ENCODE data around the gene STRA6. TPM values are rescaled to one million over a fixed set of nuclear protein-coding genes. Genes with fewer than 3 reads are reported as not detected.

Gene STRA6
- not detected for total RNA-seq

GRCh38 chr15:74202452-74203401, at the start of gene STRA6:
Gene STRA6, minus strand, starts transcription at chr15:74202787. Its CDS starts 520 bp downstream, at chr15:74202267.
- TF ChIP-seq, protein P1, sequence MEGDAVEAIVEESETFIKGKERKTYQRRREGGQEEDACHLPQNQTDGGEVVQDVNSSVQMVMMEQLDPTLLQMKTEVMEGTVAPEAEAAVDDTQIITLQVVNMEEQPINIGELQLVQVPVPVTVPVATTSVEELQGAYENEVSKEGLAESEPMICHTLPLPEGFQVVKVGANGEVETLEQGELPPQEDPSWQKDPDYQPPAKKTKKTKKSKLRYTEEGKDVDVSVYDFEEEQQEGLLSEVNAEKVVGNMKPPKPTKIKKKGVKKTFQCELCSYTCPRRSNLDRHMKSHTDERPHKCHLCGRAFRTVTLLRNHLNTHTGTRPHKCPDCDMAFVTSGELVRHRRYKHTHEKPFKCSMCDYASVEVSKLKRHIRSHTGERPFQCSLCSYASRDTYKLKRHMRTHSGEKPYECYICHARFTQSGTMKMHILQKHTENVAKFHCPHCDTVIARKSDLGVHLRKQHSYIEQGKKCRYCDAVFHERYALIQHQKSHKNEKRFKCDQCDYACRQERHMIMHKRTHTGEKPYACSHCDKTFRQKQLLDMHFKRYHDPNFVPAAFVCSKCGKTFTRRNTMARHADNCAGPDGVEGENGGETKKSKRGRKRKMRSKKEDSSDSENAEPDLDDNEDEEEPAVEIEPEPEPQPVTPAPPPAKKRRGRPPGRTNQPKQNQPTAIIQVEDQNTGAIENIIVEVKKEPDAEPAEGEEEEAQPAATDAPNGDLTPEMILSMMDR (IDR thresholded peaks at IDR 0.05; ENCODE audit: low read depth): no peak

- TF ChIP-seq, protein P1 (IDR thresholded peaks at IDR 0.05; ENCODE audit: low read depth): no peak
Observed at GRCh38 chr15:74252291-74252690, 49.7 kb upstream of the STRA6 start.

- TF ChIP-seq, protein P1 (IDR thresholded peaks at IDR 0.05; ENCODE audit: low read depth): no peak
Observed at GRCh38 chr15:74251131-74251811, 48.7 kb upstream of the STRA6 start.

GRCh38 chr15:74250266-74250665, 47.7 kb upstream of the STRA6 start:
- TF ChIP-seq, protein P1 (IDR thresholded peaks at IDR 0.05; ENCODE audit: low read depth): no peak

GRCh38 chr15:74245342-74245931, 42.9 kb upstream of the STRA6 start:
- TF ChIP-seq, protein P1 (IDR thresholded peaks at IDR 0.05; ENCODE audit: low read depth): no peak

DNA sequence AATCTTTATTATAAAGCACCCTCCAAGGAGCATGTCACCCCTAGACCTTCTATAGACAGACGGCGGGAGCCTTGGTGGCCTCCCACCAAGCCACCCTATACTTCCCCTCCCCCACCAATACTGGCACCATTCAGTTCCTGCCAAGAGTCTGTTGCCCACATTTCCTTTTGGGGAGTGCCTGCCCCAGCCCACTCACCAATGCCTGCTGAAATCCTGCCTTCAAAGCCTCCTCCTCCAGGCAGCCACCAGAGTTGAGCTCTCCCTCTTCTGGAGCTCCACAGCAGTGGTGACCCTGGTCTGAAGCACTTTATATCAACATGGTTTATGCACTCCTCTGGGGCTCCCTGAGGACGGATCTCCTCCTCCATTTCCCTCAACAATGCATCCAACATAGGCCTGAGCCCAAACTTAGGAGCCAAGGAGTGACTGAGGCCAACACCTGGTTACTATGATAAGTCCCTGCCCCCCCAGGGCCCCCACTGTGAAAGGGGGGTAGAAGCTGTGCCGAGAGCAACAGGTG, 42.3 kb upstream of the STRA6 start:
- TF ChIP-seq, protein P1 (IDR thresholded peaks at IDR 0.05; ENCODE audit: low read depth): no peak

Measured in subcutaneous adipose tissue (tissue), 4 donors.